Endothelial cell (in vitro differentiated cells): Measurements from ENCODE around the gene BTBD2. TPM values are rescaled to one million over a fixed set of nuclear protein-coding genes. Genes with fewer than 3 reads are reported as not detected.

Experiments
- DNase-seq: peaks from one replicate; pipeline ENCODE4 v3.0.0; 2021; ENCODE audit warnings: low spot score
- H3K27ac Mint-ChIP-seq: one replicate; pipeline ENCODE4 v1.8.0; 2021; ENCODE audit warnings: mixed read lengths, inconsistent platforms; ENCODE audit not compliant: unreplicated experiment
- H3K27me3 Mint-ChIP-seq: one replicate; pipeline ENCODE4 v1.8.0; 2021; ENCODE audit warnings: mild to moderate bottlenecking, moderate library complexity, mixed read lengths, inconsistent platforms; ENCODE audit not compliant: unreplicated experiment
- H3K36me3 Mint-ChIP-seq: one replicate; pipeline ENCODE4 v1.8.0; 2021; ENCODE audit warnings: mild to moderate bottlenecking, low read depth, mixed read lengths, inconsistent platforms; ENCODE audit not compliant: unreplicated experiment
- H3K4me1 Mint-ChIP-seq: one replicate; pipeline ENCODE4 v1.8.0; 2021; ENCODE audit warnings: mild to moderate bottlenecking, mixed read lengths, inconsistent platforms; ENCODE audit not compliant: unreplicated experiment
- H3K4me3 Mint-ChIP-seq: one replicate; pipeline ENCODE4 v1.8.0; 2021; ENCODE audit warnings: mild to moderate bottlenecking, mixed read lengths, inconsistent platforms; ENCODE audit not compliant: unreplicated experiment
- H3K9me3 Mint-ChIP-seq: one replicate; pipeline ENCODE4 v1.8.0; 2021; ENCODE audit warnings: mixed read lengths, inconsistent platforms; ENCODE audit not compliant: unreplicated experiment
- total RNA-seq: library from RNA; stranded (reverse); fragmentation: NEBNext Ultra II Directional; extraction: Animal tissue kit (Norgen Biotek cat#: 25700); gene quantifications from one replicate; pipeline ENCODE4 v1.2.1, GENCODE V29; 2021; ENCODE audit not compliant: unreplicated experiment
- TF ChIP-seq, protein P1 (sequence below): fragments of 200-600 bp; sonication (generic); IDR thresholded peaks from one replicate; pipeline ENCODE4 v1.5.0; 2021; ENCODE audit warnings: antibody characterized with exemption; ENCODE audit not compliant: unreplicated experiment

BTBD2 gene
- total RNA-seq, 1 donor from 2014 or later, result 80.5 TPM

- no peak overlapping the region for H3K27ac Mint-ChIP-seq
- peaks cover 4% of the 10 kb centered on the region for H3K36me3 Mint-ChIP-seq
- H3K4me3 Mint-ChIP-seq, result no peak overlapping the region
- H3K27me3 Mint-ChIP-seq, result peaks cover 6% of the 10 kb centered on the region
- no peaks in the 10 kb centered on the region for H3K9me3 Mint-ChIP-seq
- TF ChIP-seq, protein P1, sequence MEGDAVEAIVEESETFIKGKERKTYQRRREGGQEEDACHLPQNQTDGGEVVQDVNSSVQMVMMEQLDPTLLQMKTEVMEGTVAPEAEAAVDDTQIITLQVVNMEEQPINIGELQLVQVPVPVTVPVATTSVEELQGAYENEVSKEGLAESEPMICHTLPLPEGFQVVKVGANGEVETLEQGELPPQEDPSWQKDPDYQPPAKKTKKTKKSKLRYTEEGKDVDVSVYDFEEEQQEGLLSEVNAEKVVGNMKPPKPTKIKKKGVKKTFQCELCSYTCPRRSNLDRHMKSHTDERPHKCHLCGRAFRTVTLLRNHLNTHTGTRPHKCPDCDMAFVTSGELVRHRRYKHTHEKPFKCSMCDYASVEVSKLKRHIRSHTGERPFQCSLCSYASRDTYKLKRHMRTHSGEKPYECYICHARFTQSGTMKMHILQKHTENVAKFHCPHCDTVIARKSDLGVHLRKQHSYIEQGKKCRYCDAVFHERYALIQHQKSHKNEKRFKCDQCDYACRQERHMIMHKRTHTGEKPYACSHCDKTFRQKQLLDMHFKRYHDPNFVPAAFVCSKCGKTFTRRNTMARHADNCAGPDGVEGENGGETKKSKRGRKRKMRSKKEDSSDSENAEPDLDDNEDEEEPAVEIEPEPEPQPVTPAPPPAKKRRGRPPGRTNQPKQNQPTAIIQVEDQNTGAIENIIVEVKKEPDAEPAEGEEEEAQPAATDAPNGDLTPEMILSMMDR, result no peak
- peaks cover 10% of the 10 kb centered on the region for H3K4me1 Mint-ChIP-seq
- no peak for DNase-seq
Measured at GRCh38 chr19:2044709-2045500, 29.4 kb upstream of the BTBD2 start.

GRCh38 chr19:2043961-2044708 is 28.6 kb upstream of the BTBD2 start:
- DNase-seq, result no peak
- Mint-ChIP-seq H3K36me3 (peaks cover 4% of the 10 kb centered on the region), H3K27me3 (peaks cover 7% of the 10 kb centered on the region), H3K9me3 (no peaks in the 10 kb centered on the region), H3K4me3 (no peak overlapping the region), H3K4me1 (peaks cover 5% of the 10 kb centered on the region), H3K27ac (no peak overlapping the region)
- TF ChIP-seq, protein P1, result no peak

- Mint-ChIP-seq H3K4me3 (peak overlapping the region; percentile 47), H3K9me3 (no peaks in the 10 kb centered on the region), H3K4me1 (peaks cover 5% of the 10 kb centered on the region), H3K27ac (no peak overlapping the region), H3K27me3 (peaks cover 7% of the 10 kb centered on the region), H3K36me3 (peaks cover 4% of the 10 kb centered on the region)
- DNase-seq, result no peak
- TF ChIP-seq, protein P1, result no peak
Measured at GRCh38 chr19:2043251-2043641, 27.7 kb upstream of the BTBD2 start.

DNA sequence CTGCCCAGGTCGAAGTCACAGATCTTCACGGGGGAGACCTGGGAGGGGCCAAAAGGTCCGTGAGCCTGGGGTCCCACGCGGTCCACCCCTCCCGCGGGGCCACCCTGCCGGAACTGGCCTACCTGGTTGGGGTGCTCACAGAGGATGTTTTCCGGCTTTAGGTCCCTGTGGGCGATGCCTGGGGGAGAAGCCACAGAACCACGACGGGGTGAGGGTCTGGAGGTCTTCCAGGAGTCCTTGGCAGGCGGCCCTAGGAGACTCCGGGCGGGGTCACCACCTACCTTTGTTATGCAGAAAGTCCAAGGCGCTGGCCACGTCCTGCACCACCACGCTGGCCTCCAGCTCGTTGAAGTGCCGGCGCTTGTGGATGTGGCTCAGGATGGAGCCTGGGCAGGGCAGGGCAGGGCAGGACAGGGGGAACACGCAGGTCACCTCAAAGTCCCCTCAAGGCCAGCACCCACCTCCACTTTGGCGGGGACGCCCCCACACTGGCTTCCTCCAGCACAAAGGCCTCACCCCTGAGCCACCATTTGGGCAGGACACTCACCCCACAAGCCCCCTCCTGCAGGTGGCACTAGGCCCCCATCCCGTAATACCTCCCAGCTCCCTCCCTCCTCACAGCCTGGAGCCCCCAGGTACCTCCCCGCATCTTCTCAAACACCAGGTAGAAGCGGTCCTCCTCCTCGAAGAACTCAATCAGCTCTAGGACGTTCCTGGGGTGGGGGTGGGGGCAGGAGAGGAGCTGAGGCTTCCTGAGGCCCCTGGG is 27.2 kb upstream of the BTBD2 start:
- Mint-ChIP-seq H3K9me3 (no peaks in the 10 kb centered on the region), H3K36me3 (peaks cover 4% of the 10 kb centered on the region), H3K4me1 (peaks cover 5% of the 10 kb centered on the region), H3K27me3 (peaks cover 7% of the 10 kb centered on the region), H3K27ac (no peak overlapping the region), H3K4me3 (no peak overlapping the region)
- DNase-seq, result no peak
- TF ChIP-seq, protein P1, result no peak
